ENCODE measurements around the gene TMEM178B.

DNA sequence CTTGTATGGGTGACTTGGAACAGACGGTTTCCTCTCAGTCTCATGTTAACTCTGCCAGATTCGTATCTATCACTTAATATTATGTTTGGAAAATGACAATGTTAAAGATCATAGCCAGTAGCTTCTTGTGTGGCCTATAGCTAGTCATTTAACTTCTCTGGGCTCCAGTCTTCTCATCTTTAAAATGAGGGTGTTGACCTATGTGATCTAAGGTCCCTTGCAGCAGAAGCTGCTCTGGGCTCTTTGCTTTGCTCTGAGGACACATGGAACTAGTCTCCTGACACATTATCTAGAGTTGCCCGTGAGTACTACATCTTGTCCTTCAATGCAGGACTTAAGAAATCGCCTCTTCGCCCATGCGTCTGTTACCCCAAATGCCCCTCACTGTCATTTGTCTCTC lies 93.1 kb downstream of the TMEM178B start:
- TF ChIP-seq, protein P1, sequence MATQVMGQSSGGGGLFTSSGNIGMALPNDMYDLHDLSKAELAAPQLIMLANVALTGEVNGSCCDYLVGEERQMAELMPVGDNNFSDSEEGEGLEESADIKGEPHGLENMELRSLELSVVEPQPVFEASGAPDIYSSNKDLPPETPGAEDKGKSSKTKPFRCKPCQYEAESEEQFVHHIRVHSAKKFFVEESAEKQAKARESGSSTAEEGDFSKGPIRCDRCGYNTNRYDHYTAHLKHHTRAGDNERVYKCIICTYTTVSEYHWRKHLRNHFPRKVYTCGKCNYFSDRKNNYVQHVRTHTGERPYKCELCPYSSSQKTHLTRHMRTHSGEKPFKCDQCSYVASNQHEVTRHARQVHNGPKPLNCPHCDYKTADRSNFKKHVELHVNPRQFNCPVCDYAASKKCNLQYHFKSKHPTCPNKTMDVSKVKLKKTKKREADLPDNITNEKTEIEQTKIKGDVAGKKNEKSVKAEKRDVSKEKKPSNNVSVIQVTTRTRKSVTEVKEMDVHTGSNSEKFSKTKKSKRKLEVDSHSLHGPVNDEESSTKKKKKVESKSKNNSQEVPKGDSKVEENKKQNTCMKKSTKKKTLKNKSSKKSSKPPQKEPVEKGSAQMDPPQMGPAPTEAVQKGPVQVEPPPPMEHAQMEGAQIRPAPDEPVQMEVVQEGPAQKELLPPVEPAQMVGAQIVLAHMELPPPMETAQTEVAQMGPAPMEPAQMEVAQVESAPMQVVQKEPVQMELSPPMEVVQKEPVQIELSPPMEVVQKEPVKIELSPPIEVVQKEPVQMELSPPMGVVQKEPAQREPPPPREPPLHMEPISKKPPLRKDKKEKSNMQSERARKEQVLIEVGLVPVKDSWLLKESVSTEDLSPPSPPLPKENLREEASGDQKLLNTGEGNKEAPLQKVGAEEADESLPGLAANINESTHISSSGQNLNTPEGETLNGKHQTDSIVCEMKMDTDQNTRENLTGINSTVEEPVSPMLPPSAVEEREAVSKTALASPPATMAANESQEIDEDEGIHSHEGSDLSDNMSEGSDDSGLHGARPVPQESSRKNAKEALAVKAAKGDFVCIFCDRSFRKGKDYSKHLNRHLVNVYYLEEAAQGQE (IDR thresholded peaks at IDR 0.05; ENCODE audit: low read depth, low read length): no peak
- TF ChIP-seq, protein P2, sequence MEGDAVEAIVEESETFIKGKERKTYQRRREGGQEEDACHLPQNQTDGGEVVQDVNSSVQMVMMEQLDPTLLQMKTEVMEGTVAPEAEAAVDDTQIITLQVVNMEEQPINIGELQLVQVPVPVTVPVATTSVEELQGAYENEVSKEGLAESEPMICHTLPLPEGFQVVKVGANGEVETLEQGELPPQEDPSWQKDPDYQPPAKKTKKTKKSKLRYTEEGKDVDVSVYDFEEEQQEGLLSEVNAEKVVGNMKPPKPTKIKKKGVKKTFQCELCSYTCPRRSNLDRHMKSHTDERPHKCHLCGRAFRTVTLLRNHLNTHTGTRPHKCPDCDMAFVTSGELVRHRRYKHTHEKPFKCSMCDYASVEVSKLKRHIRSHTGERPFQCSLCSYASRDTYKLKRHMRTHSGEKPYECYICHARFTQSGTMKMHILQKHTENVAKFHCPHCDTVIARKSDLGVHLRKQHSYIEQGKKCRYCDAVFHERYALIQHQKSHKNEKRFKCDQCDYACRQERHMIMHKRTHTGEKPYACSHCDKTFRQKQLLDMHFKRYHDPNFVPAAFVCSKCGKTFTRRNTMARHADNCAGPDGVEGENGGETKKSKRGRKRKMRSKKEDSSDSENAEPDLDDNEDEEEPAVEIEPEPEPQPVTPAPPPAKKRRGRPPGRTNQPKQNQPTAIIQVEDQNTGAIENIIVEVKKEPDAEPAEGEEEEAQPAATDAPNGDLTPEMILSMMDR (IDR thresholded peaks at IDR 0.05): no peak
- TF ChIP-seq JUND (IDR thresholded peaks at IDR 0.05) (no peak), EZH2phosphoT487 (IDR thresholded peaks at IDR 0.05; ENCODE audit: borderline replicate concordance, low read depth) (no peak)

Measured in SK-N-SH (cell line).